GM19328 (cell line): ENCODE measurements around the gene SETX.

Experiments
- ATAC-seq: cut with Tn5 transposase; IDR thresholded peaks from one replicate; pipeline ENCODE4 v1.9.1; 2021; ENCODE audit warnings: mild to moderate bottlenecking, moderate library complexity; ENCODE audit not compliant: unreplicated experiment

SETX gene

GRCh38 chr9:132356324-132356924, 1.6 kb upstream of the SETX start:
- no peak for ATAC-seq

GRCh38 chr9:132351404-132352045, 3.3 kb downstream of the SETX start:
- ATAC-seq: no peak

- ATAC-seq: no peak
Observed at GRCh38 chr9:132350861-132351315, 3.9 kb downstream of the SETX start.

GRCh38 chr9:132348676-132349075, 6.1 kb downstream of the SETX start:
- no peak for ATAC-seq

GRCh38 chr9:132346177-132346576, 8.6 kb downstream of the SETX start:
- no peak for ATAC-seq

- ATAC-seq: no peak
Observed at GRCh38 chr9:132341177-132341840, 13.5 kb downstream of the SETX start.

- ATAC-seq: no peak
Observed at GRCh38 chr9:132334364-132334763, 20.4 kb downstream of the SETX start.

- ATAC-seq: no peak
Observed at GRCh38 chr9:132333556-132333955, 21.2 kb downstream of the SETX start.

GRCh38 chr9:132328580-132328979, 26.2 kb downstream of the SETX start:
- ATAC-seq: no peak

- no peak for ATAC-seq
Observed at GRCh38 chr9:132327537-132327936, 27.2 kb downstream of the SETX start.

- ATAC-seq: no peak
Observed at GRCh38 chr9:132324425-132324824, 30.4 kb downstream of the SETX start.

- ATAC-seq: no peak
Observed at GRCh38 chr9:132319421-132320110, 35.2 kb downstream of the SETX start.

- ATAC-seq: no peak
Observed at GRCh38 chr9:132312873-132313272, 41.9 kb downstream of the SETX start.

GRCh38 chr9:132312426-132312825, 42.4 kb downstream of the SETX start:
- ATAC-seq: no peak

- no peak for ATAC-seq
Observed at GRCh38 chr9:132311978-132312377, 42.8 kb downstream of the SETX start.

GRCh38 chr9:132309056-132309455, 45.7 kb downstream of the SETX start:
- ATAC-seq: no peak

- ATAC-seq: no peak
Observed at GRCh38 chr9:132301521-132301920, 53.3 kb downstream of the SETX start.

- no peak for ATAC-seq
Observed at GRCh38 chr9:132299221-132299620, 55.6 kb downstream of the SETX start.

- no peak for ATAC-seq
Observed at GRCh38 chr9:132295181-132295580, 59.6 kb downstream of the SETX start.

GRCh38 chr9:132293145-132293721, 61.6 kb downstream of the SETX start:
- ATAC-seq: no peak

GRCh38 chr9:132288966-132289365, 65.8 kb downstream of the SETX start:
- ATAC-seq: no peak
